CD4-positive, alpha-beta T cell treated with Interleukin-6 at 100 ng/mL for 8 hours (primary cell): ENCODE results near the gene ACTN2.

ENCODE experiments used
- DNase-seq: peaks from one replicate; pipeline ENCODE4 v3.0.0-alpha.2; 2020; ENCODE audit warnings: mixed read lengths, low spot score

Gene ACTN2

GRCh38 chr1:236742421-236743160 is 56.3 kb downstream of the ACTN2 start:
- DNase-seq: no peak

- DNase-seq: no peak
These were observed 58.2 kb downstream of the ACTN2 start for GRCh38 chr1:236744533-236744932.

GRCh38 chr1:236746785-236747184 is 60.5 kb downstream of the ACTN2 start:
- no peak for DNase-seq

- no peak for DNase-seq
These were observed 61.1 kb downstream of the ACTN2 start for GRCh38 chr1:236747311-236747985.

- DNase-seq: no peak
These were observed 62.1 kb downstream of the ACTN2 start for GRCh38 chr1:236748268-236748870.

GRCh38 chr1:236750928-236751327 is 64.6 kb downstream of the ACTN2 start:
- DNase-seq: no peak

GRCh38 chr1:236751385-236751784 is 65.1 kb downstream of the ACTN2 start:
- no peak for DNase-seq

GRCh38 chr1:236751935-236752334 is 65.6 kb downstream of the ACTN2 start:
- DNase-seq: no peak

- DNase-seq: no peak
These were observed 67.2 kb downstream of the ACTN2 start for GRCh38 chr1:236753516-236753915.

GRCh38 chr1:236753964-236754363 is 67.7 kb downstream of the ACTN2 start:
- DNase-seq: no peak

- DNase-seq: no peak
These were observed 68.4 kb downstream of the ACTN2 start for GRCh38 chr1:236754525-236755210.

- DNase-seq: no peak
These were observed 71.3 kb downstream of the ACTN2 start for GRCh38 chr1:236757640-236758039.

- peak; percentile 8 for DNase-seq
These were observed 73.1 kb downstream of the ACTN2 start for GRCh38 chr1:236759252-236759859.

GRCh38 chr1:236760480-236760879 is 74.2 kb downstream of the ACTN2 start:
- DNase-seq: no peak

GRCh38 chr1:236760986-236761385 is 74.7 kb downstream of the ACTN2 start:
- DNase-seq: no peak

GRCh38 chr1:236761397-236762132 is 75.3 kb downstream of the ACTN2 start:
- DNase-seq: no peak

GRCh38 chr1:236762410-236762809 is 76.1 kb downstream of the ACTN2 start:
- no peak for DNase-seq

GRCh38 chr1:236765831-236766230 is 79.5 kb downstream of the ACTN2 start:
- no peak for DNase-seq

- no peak for DNase-seq
These were observed 80.2 kb downstream of the ACTN2 start for GRCh38 chr1:236766506-236766905.

- no peak for DNase-seq
These were observed 81.0 kb downstream of the ACTN2 start for GRCh38 chr1:236767276-236767675.

GRCh38 chr1:236768601-236769000 is 82.3 kb downstream of the ACTN2 start:
- DNase-seq: no peak

- DNase-seq: no peak
These were observed 87.6 kb downstream of the ACTN2 start for GRCh38 chr1:236773919-236774318.
